Measurements from ENCODE around the gene GSG1L. TPM values are rescaled to one million over a fixed set of nuclear protein-coding genes. Genes with fewer than 3 reads are reported as not detected.

Gene GSG1L
- total RNA-seq, 1 experiment from 2014 or later, result not detected

DNA sequence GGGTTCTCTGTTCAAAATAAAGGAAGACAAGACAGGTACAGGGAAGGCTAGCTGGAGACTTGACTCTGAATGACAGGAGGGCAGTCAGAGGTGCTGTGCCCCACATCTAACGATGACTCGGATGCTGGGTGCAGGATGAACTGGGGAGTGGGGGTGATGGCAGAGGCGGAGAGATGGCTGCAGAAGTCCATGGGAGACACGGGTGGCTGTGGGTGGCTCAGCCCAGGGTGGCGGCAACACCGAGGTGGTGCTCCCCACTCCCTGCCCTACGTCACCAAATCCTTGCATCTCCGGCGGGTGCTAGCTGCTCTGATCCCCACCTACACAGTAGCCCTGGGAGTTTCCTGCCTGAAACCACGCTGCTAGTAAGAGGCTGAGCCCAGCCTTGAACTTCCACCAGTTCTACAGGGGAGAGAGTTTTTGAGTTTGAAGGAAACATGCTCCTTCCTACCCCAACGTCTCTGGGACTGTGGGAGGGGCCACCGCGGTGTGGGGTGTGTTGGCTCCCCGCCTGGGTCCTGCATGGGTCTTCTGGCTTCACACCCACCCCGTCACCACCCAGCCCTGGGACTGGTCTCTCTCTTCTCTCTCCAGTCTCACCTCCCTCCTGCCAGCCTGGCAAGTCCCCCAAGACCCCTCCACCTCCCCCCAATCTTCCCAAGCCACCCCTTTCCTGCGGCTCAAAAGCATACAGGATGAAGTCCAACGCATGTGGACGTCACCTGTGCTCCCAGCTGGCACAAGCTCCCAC is 4.5 kb downstream of the GSG1L start:
- Histone ChIP-seq H3K4me3 (no peak overlapping the region), H3K27me3 (ENCODE audit: insufficient read depth, low read depth) (peaks cover 69% of the 10 kb centered on the region), H4K20me1 (ENCODE audit: insufficient read depth) (no peaks in the 10 kb centered on the region), H3K4me1 (replicated peaks; ENCODE audit: insufficient read depth) (no peaks in the 10 kb centered on the region), H3K9me3 (ENCODE audit: insufficient read depth, low read depth) (no peaks in the 10 kb centered on the region), H3K9me2 (ENCODE audit: insufficient read depth) (no peaks in the 10 kb centered on the region), H3K79me2 (ENCODE audit: low read depth) (no peaks in the 10 kb centered on the region), H3F3A (ENCODE audit: insufficient read depth, low read depth) (no peaks in the 10 kb centered on the region), H2AFZ (no peak overlapping the region), H3K27ac (no peak overlapping the region), H3K36me3 (ENCODE audit: low read depth) (no peaks in the 10 kb centered on the region), H3K4me2 (no peak overlapping the region)
- TF ChIP-seq EZH2 (IDR thresholded peaks at IDR 0.05; ENCODE audit: low read depth), result no peak
- TF ChIP-seq, protein P1, sequence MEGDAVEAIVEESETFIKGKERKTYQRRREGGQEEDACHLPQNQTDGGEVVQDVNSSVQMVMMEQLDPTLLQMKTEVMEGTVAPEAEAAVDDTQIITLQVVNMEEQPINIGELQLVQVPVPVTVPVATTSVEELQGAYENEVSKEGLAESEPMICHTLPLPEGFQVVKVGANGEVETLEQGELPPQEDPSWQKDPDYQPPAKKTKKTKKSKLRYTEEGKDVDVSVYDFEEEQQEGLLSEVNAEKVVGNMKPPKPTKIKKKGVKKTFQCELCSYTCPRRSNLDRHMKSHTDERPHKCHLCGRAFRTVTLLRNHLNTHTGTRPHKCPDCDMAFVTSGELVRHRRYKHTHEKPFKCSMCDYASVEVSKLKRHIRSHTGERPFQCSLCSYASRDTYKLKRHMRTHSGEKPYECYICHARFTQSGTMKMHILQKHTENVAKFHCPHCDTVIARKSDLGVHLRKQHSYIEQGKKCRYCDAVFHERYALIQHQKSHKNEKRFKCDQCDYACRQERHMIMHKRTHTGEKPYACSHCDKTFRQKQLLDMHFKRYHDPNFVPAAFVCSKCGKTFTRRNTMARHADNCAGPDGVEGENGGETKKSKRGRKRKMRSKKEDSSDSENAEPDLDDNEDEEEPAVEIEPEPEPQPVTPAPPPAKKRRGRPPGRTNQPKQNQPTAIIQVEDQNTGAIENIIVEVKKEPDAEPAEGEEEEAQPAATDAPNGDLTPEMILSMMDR (conservative IDR thresholded peaks at IDR 0.05), result no peak
- intact Hi-C loops (cut with micrococcal nuclease; ENCODE audit: unreplicated experiment), result no loop called here
- no peak for DNase-seq
- CTCF ChIA-PET, result no interaction called here
- no TSS peak for BruUV-seq (replicated peaks)
- POLR2A ChIA-PET (ENCODE audit: unreplicated experiment), result no interaction called here

DNA sequence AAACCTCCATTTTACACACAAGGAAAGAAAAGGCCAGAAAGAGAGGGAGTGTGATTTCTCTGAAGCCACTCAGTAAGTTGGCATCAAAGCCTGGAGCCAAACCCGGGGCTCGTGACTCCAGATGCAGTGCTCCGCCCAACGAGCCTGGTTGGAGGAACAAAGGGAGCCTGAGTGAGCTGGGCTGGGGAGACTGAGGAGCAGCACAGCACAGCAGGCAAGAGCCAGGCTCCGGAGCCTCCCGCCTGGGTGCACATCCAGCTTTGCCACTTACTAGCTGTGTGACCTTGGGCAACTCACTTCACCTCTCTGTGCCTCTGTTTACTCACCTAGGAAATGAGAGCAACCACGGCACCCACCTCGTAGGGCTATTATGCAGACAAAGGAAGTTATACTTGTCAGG is 5.6 kb downstream of the GSG1L start:
- DNase-seq, result no peak
- TF ChIP-seq EZH2 (IDR thresholded peaks at IDR 0.05; ENCODE audit: low read depth), result no peak
- TF ChIP-seq, protein P1 (conservative IDR thresholded peaks at IDR 0.05), result no peak
- BruUV-seq (replicated peaks), result no TSS peak
- CTCF ChIA-PET, result no interaction called here
- H3K4me2 ChIP-seq, result no peak overlapping the region
- no peak overlapping the region for H3K4me3 ChIP-seq
- no peaks in the 10 kb centered on the region for H3K36me3 ChIP-seq (ENCODE audit: low read depth)
- no peak overlapping the region for H3K27ac ChIP-seq
- H2AFZ ChIP-seq, result no peak overlapping the region
- peaks cover 77% of the 10 kb centered on the region for H3K27me3 ChIP-seq (ENCODE audit: insufficient read depth, low read depth)
- no peaks in the 10 kb centered on the region for H3K4me1 ChIP-seq (replicated peaks; ENCODE audit: insufficient read depth)
- H3K9me3 ChIP-seq (ENCODE audit: insufficient read depth, low read depth), result no peaks in the 10 kb centered on the region
- POLR2A ChIA-PET (ENCODE audit: unreplicated experiment), result no interaction called here
- H3K9me2 ChIP-seq (ENCODE audit: insufficient read depth), result no peaks in the 10 kb centered on the region
- no peaks in the 10 kb centered on the region for H3F3A ChIP-seq (ENCODE audit: insufficient read depth, low read depth)
- H3K79me2 ChIP-seq (ENCODE audit: low read depth), result no peaks in the 10 kb centered on the region
- intact Hi-C loops (cut with micrococcal nuclease; ENCODE audit: unreplicated experiment), result no loop called here
- H4K20me1 ChIP-seq (ENCODE audit: insufficient read depth), result no peaks in the 10 kb centered on the region

DNA sequence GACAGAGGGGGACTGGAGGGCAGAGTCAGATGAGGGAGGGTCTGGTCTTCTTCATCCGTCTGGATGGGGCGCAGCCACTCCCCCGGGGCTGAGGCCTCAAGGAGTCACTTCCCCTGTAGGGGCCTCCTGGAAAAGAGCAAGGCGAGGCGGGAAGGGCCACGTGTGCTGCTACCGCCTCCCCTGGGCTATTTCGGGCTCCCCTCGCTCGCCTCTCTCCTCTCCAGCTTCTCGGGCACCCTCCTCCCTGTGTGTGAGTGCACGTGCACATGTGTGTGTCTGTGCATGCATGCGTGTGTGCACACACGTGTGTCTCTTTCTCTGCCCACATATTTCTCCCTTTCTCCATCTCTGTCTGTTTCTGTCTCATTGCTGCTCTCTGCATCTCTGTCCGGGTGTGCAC is 10.1 kb downstream of the GSG1L start:
- no peaks in the 10 kb centered on the region for H3K36me3 ChIP-seq (ENCODE audit: low read depth)
- no TSS peak for BruUV-seq (replicated peaks)
- H2AFZ ChIP-seq, result no peak overlapping the region
- H4K20me1 ChIP-seq (ENCODE audit: insufficient read depth), result 0 out of 2 replicates have a peak, but pooled peaks cover 5% of the 10 kb centered on the region
- H3K79me2 ChIP-seq (ENCODE audit: low read depth), result no peaks in the 10 kb centered on the region
- H3K27me3 ChIP-seq (ENCODE audit: insufficient read depth, low read depth), result peaks cover 64% of the 10 kb centered on the region
- H3K27ac ChIP-seq, result no peak overlapping the region
- intact Hi-C loops (cut with micrococcal nuclease; ENCODE audit: unreplicated experiment), result no loop called here
- CTCF ChIA-PET, result no interaction called here
- no peak overlapping the region for H3K4me2 ChIP-seq
- DNase-seq, result no peak
- no peaks in the 10 kb centered on the region for H3K4me1 ChIP-seq (replicated peaks; ENCODE audit: insufficient read depth)
- H3K9me3 ChIP-seq (ENCODE audit: insufficient read depth, low read depth), result no peaks in the 10 kb centered on the region
- no peaks in the 10 kb centered on the region for H3K9me2 ChIP-seq (ENCODE audit: insufficient read depth)
- POLR2A ChIA-PET (ENCODE audit: unreplicated experiment), result no interaction called here
- TF ChIP-seq, protein P1 (conservative IDR thresholded peaks at IDR 0.05), result no peak
- no peak for TF ChIP-seq EZH2 (IDR thresholded peaks at IDR 0.05; ENCODE audit: low read depth)
- H3K4me3 ChIP-seq, result no peak overlapping the region
- no peaks in the 10 kb centered on the region for H3F3A ChIP-seq (ENCODE audit: insufficient read depth, low read depth)

All from PC-9 (cell line).